GM12872 (cell line): ENCODE data around the gene SSTR3.

Experiments used
- CTCF ChIP-seq: IDR thresholded peaks from 3 replicates; pipeline ENCODE4 v1.5.1; 2011; ENCODE audit warnings: low read depth, mild to moderate bottlenecking, low read length, moderate library complexity; ENCODE audit not compliant: insufficient read depth

The SSTR3 gene

DNA sequence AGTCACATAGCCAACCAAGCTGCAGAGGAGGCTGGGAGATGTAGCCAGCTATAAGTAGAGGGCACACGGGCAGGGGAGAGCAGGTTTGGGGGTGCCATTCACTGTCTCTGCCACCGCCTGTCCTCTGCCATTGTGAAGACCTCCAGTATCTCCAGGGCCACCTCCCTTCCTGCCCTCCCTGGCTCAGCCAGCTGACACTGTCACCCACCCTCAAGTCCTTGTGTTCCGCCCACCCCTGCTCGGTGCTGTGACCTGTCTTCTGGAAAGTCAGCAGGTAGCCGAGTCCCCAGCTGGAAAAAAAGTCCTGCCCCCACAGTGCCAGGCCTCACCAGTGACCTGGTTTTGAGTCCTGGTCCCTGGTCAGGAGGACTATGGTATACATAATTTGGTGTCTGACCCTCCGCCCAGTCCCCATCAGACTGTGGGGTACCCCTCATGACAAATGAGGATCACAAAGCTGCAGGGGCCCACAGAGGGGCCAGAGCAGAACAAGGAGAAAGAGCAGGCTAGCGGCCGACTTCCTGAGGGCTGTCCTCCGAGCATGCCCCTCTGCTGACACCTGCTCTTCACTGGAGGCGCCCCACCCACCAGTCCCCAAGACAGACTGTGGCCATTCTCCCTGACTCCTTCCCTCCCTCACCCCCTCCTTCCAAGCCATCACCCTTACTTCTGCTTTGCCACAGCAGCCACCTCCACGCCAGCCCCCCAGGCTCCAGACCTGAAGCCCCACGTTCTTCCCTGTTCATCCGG is 55.4 kb downstream of the SSTR3 start:
- TF ChIP-seq CTCF, result no peak

- no peak for TF ChIP-seq CTCF
These were observed 56.3 kb downstream of the SSTR3 start for GRCh38 chr22:37155971-37156370.

DNA sequence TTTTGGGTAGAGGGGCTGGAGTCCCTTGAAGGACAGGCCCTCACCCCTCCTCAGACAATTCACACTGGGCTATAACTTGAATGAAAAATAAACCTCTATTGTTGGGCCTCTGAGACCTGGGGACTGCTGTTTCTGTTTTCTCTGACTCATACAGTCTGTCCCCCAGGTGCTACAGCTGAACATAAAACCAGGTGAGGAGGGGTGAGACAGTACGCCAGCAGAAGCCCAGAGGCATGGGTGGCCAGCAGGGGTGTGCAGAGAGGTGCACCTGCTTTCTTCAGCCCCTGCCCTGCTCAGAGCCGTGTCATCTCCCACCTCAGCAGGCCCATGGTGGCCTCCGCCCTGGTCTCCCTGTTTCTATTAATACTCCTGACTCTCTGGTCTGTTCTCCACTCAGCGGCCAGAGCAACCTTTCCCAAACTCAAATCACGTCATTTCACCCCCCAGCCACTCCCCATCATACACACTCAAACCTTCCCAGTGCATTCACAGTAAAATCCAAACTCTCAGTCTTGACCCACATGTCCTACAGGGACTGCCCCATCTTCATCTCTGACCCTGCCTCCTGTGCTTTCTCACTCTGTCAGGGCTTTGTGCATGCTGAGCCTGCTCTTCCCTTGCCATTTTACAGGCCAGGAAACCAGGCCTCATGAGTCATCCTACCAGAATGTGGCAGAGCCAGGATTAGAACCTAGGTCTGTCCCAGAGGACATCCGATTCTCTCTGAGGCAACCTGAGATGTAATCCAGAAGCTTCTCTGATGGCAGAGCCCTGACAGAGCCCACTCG is 57.2 kb downstream of the SSTR3 start:
- no peak for TF ChIP-seq CTCF
